K562 (cell line): ENCODE data around the gene TTC24. TPM values are rescaled to one million over a fixed set of nuclear protein-coding genes. Genes with fewer than 3 reads are reported as not detected.

Experiments
- CBX1 ChIP-seq: sonication (generic); IDR thresholded peaks from 2 replicates; pipeline ENCODE4 v1.6.1; 2016; ENCODE audit warnings: antibody characterized with exemption, low read depth, mild to moderate bottlenecking
- DEAF1 ChIP-seq: fragments of 450-650 bp; formaldehyde crosslinking; IDR thresholded peaks from 2 replicates; pipeline ENCODE4 v1.4.0; 2020; ENCODE audit warnings: mild to moderate bottlenecking, moderate library complexity
- ELF1 ChIP-seq: fragments of 200-800 bp; sonication (Bioruptor generic); IDR thresholded peaks from 2 replicates; pipeline ENCODE4 v1.6.1; 2016; ENCODE audit warnings: missing genetic modification characterization, missing compliant biosample characterization
- ELK1 ChIP-seq: sonication (generic); formaldehyde crosslinking; IDR thresholded peaks from 2 replicates; pipeline ENCODE4 v1.8.1; 2022; ENCODE audit warnings: missing genetic modification reagents
- GTF2A2 ChIP-seq: IDR thresholded peaks from 2 replicates; pipeline ENCODE4 v1.6.1; 2016; ENCODE audit warnings: mild to moderate bottlenecking, missing genetic modification characterization, missing compliant biosample characterization
- HMG20A ChIP-seq: fragments of 450-650 bp; formaldehyde crosslinking; conservative IDR thresholded peaks from 2 replicates; pipeline ENCODE4 v1.4.0; 2020; ENCODE audit warnings: mild to moderate bottlenecking, mixed read lengths
- MED1 ChIP-seq: sonication (generic); formaldehyde crosslinking; IDR thresholded peaks from 2 replicates; pipeline ENCODE4 v1.8.1; 2023; ENCODE audit warnings: missing genetic modification reagents, borderline replicate concordance
- MLLT1 ChIP-seq, 2 experiments: fragments of 450-650 bp; IDR thresholded peaks; 2 replicates each; pipeline ENCODE4 v1.6.1; 2016
- NR0B1 ChIP-seq: fragments of 450-650 bp; IDR thresholded peaks from one replicate; pipeline ENCODE4 v1.6.1; 2018; ENCODE audit warnings: mild to moderate bottlenecking, moderate library complexity; ENCODE audit not compliant: partially characterized antibody
- POLR2H ChIP-seq: IDR thresholded peaks from 2 replicates; pipeline ENCODE4 v1.6.1; 2016; ENCODE audit warnings: missing genetic modification characterization, low read depth, mild to moderate bottlenecking, control low read depth, missing compliant biosample characterization, moderate library complexity
- PRDM10 ChIP-seq: fragments of 450-650 bp; IDR thresholded peaks from 2 replicates; pipeline ENCODE4 v1.6.1; 2018; ENCODE audit not compliant: partially characterized antibody
- SREBF1 ChIP-seq: fragments of 150-350 bp; IDR thresholded peaks from 2 replicates; pipeline ENCODE4 v1.6.1; 2014; ENCODE audit warnings: antibody characterized with exemption, low read depth, low read length, borderline replicate concordance
- SRSF3 ChIP-seq: fragments of 200-400 bp; formaldehyde crosslinking; IDR thresholded peaks from 2 replicates; pipeline ENCODE4 v1.6.1; 2016; ENCODE audit warnings: mild to moderate bottlenecking, low read length, moderate library complexity; ENCODE audit not compliant: insufficient read depth
- TCF15 ChIP-seq: fragments of 250-450 bp; sonication (Bioruptor Pico); IDR thresholded peaks from 2 replicates; pipeline ENCODE4 v1.8.0; 2022; ENCODE audit warnings: moderate library complexity, mild to moderate bottlenecking, inconsistent platforms
- TCF3 ChIP-seq: sonication (generic); formaldehyde crosslinking; IDR thresholded peaks from 2 replicates; pipeline ENCODE4 v1.4.0; 2020; ENCODE audit warnings: mild to moderate bottlenecking, missing genetic modification reagents
- TOE1 ChIP-seq, 2 experiments: fragments of 450-650 bp in 1 of 2; sonication (generic) in 1 of 2; formaldehyde crosslinking in 1 of 2; IDR thresholded peaks; 2 replicates each; pipeline versions ENCODE4 v1.7.1 to v1.8.0; 2016 to 2022; ENCODE audit warnings: borderline replicate concordance in 2 of 2, mild to moderate bottlenecking in 2 of 2, antibody characterized with exemption in 1 of 2, inconsistent platforms in 1 of 2, low read depth in 1 of 2, missing genetic modification reagents in 1 of 2, moderate library complexity in 1 of 2
- ZEB2 ChIP-seq: fragments of 450-650 bp; IDR thresholded peaks from 2 replicates; pipeline ENCODE4 v1.6.1; 2016
- polyA plus RNA-seq, 8 experiments: library from polyadenylated mRNA; depleted of rRNA in 4 of 8; stranded (reverse) in 5 of 8; unstranded in 3 of 8; fragments of >200 nt; fragmentation: Nextera tagmentation in 2 of 8; fragmentation: Illumina TruSeq in 1 of 8; extraction: Ambion mirVana in 2 of 8; extraction: Trizol in 1 of 8; gene quantifications; 2 replicates each; pipeline versions ENCODE4 v1.2.1 to v1.2.3, GENCODE V29; 2011 to 2014; ENCODE audit warnings: inconsistent platforms in 1 of 8, missing spikeins in 1 of 8
- total RNA-seq, 7 experiments: library from RNA; depleted of rRNA in 6 of 7; stranded (reverse); fragments of >200 nt in 6 of 7; fragmentation: Illumina TruSeq in 2 of 7; extraction: Trizol in 2 of 7; gene quantifications; 2 replicates each; pipeline versions ENCODE4 v1.2.1 to v1.2.3, GENCODE V29; 2011 to 2021; ENCODE audit warnings: low replicate concordance in 1 of 7

The TTC24 gene
- total and polyA plus RNA-seq, 9 of the 15 experiments (the other 6 are each of a cell fraction or from before 2014, with no cell fraction given), result not detected

GRCh38 chr1:156625436-156626078 is 46.0 kb downstream of the TTC24 start (continued):
- TF ChIP-seq PRDM10 (no peak), TOE1 (IDR thresholded peaks at IDR 0.05; ENCODE audit: borderline replicate concordance) (no peak), TOE1 (CRISPR knock-in tag; IDR thresholded peaks at IDR 0.05; ENCODE audit: borderline replicate concordance, low read depth) (no peak), POLR2H (tag) (no peak), SREBF1 (no peak), ZEB2 (no peak), ELF1 (tag) (no peak), HMG20A (no peak), MLLT1 (IDR thresholded peaks at IDR 0.05) (no peak), TCF15 (CRISPR knock-in tag) (no peak), GTF2A2 (tag) (no peak), DEAF1 (peak; percentile 43; the same call in 1 of the 2 replicates), TCF3 (CRISPR knock-in tag) (no peak), CBX1 (no peak), NR0B1 (no peak), ELK1 (CRISPR knock-in tag) (no peak), SRSF3 (no peak), MED1 (CRISPR knock-in tag) (0 out of 2 replicates have a peak, but pooled peaks have one; percentile 48)
